ENCODE data around the gene ITGA7.

Gene ITGA7

GRCh38 chr12:55685671-55686070 is 22.0 kb downstream of the ITGA7 start:
- in situ Hi-C loops (cut with HindIII; ENCODE audit: low sequenced_read_pairs) = no loop called here

- in situ Hi-C loops (cut with HindIII; ENCODE audit: low sequenced_read_pairs) = no loop called here
Observed at GRCh38 chr12:55684761-55685370, 22.8 kb downstream of the ITGA7 start.

- in situ Hi-C loops (cut with HindIII; ENCODE audit: low sequenced_read_pairs) = no loop called here
Observed at GRCh38 chr12:55683676-55684075, 24.0 kb downstream of the ITGA7 start.

GRCh38 chr12:55682087-55682796 is 25.5 kb downstream of the ITGA7 start:
- in situ Hi-C loops (cut with HindIII; ENCODE audit: low sequenced_read_pairs) = no loop called here

GRCh38 chr12:55681142-55682077 is 26.3 kb downstream of the ITGA7 start:
- in situ Hi-C loops (cut with HindIII; ENCODE audit: low sequenced_read_pairs) = no loop called here

GRCh38 chr12:55679691-55680090 is 28.0 kb downstream of the ITGA7 start:
- in situ Hi-C loops (cut with HindIII; ENCODE audit: low sequenced_read_pairs) = no loop called here

GRCh38 chr12:55676707-55677106 is 31.0 kb downstream of the ITGA7 start:
- in situ Hi-C loops (cut with HindIII; ENCODE audit: low sequenced_read_pairs) = no loop called here

- in situ Hi-C loops (cut with HindIII; ENCODE audit: low sequenced_read_pairs) = no loop called here
Observed at GRCh38 chr12:55675666-55676065, 32.0 kb downstream of the ITGA7 start.

GRCh38 chr12:55673638-55674037 is 34.1 kb downstream of the ITGA7 start:
- in situ Hi-C loops (cut with HindIII; ENCODE audit: low sequenced_read_pairs) = no loop called here

GRCh38 chr12:55671746-55672145 is 36.0 kb downstream of the ITGA7 start:
- in situ Hi-C loops (cut with HindIII; ENCODE audit: low sequenced_read_pairs) = no loop called here

- in situ Hi-C loops (cut with HindIII; ENCODE audit: low sequenced_read_pairs) = no loop called here
Observed at GRCh38 chr12:55670276-55670675, 37.4 kb downstream of the ITGA7 start.

GRCh38 chr12:55666508-55666907 is 41.2 kb downstream of the ITGA7 start:
- in situ Hi-C loops (cut with HindIII; ENCODE audit: low sequenced_read_pairs) = no loop called here

- in situ Hi-C loops (cut with HindIII; ENCODE audit: low sequenced_read_pairs) = no loop called here
Observed at GRCh38 chr12:55664826-55665225, 42.9 kb downstream of the ITGA7 start.

- in situ Hi-C loops (cut with HindIII; ENCODE audit: low sequenced_read_pairs) = no loop called here
Observed at GRCh38 chr12:55663391-55663790, 44.3 kb downstream of the ITGA7 start.

GRCh38 chr12:55659486-55660385 is 48.0 kb downstream of the ITGA7 start:
- in situ Hi-C loops (cut with HindIII; ENCODE audit: low sequenced_read_pairs) = no loop called here

GRCh38 chr12:55658635-55659391 is 48.9 kb downstream of the ITGA7 start:
- in situ Hi-C loops (cut with HindIII; ENCODE audit: low sequenced_read_pairs) = no loop called here

GRCh38 chr12:55658212-55658611 is 49.5 kb downstream of the ITGA7 start:
- in situ Hi-C loops (cut with HindIII; ENCODE audit: low sequenced_read_pairs) = no loop called here

GRCh38 chr12:55657212-55657611 is 50.5 kb downstream of the ITGA7 start:
- in situ Hi-C loops (cut with HindIII; ENCODE audit: low sequenced_read_pairs) = no loop called here

GRCh38 chr12:55654511-55655214 is 53.0 kb downstream of the ITGA7 start:
- in situ Hi-C loops (cut with HindIII; ENCODE audit: low sequenced_read_pairs) = no loop called here
